ENCODE results near the gene BCL2L14. TPM values are rescaled to one million over a fixed set of nuclear protein-coding genes. Genes with fewer than 3 reads are reported as not detected.

The BCL2L14 gene
- total and polyA plus RNA-seq, 2 of the 4 experiments (the other 2 are of a cell fraction): not detected

DNA sequence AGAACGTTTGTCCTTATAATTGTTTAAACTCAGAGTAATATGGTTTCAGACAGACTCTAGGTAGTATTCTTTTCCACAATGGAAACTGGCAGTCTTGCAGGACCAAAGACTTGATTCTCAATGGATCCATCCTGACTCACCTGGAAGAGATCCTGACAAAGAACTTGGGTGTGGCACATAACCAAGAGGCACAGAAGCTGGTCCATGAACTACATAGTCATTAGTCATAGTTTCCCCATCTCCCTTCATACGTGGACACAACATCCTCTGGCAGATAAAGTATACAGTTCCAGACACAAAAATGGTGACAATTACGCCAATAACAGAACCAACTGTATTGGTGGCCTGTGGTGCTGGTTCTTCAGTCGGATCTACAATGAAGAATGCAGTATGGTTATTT lies 55.8 kb downstream of the BCL2L14 start:
- H3K36me3 ChIP-seq (ENCODE audit: control insufficient read depth, insufficient read depth, low read length): peaks cover 17% of the 10 kb centered on the region
- no peak overlapping the region for H3K9ac ChIP-seq (ENCODE audit: low read depth, low read length)
- H3K18ac ChIP-seq (ENCODE audit: low read depth, low read length): no peak overlapping the region
- H4K8ac ChIP-seq (ENCODE audit: low read depth in 2 of 2, low read length in 2 of 2): no peak overlapping the region
- no peak overlapping the region for H3K4me3 ChIP-seq (ENCODE audit: insufficient read depth, low read depth, low read length)
- no peak overlapping the region for H2BK15ac ChIP-seq (ENCODE audit: low read depth, low read length)
- H2BK20ac ChIP-seq (ENCODE audit: low read depth, low read length): no peak overlapping the region
- H3K23ac ChIP-seq (ENCODE audit: low read depth, low read length): no peak overlapping the region
- H3K79me1 ChIP-seq (ENCODE audit: low read depth in 1 of 2, low read length in 2 of 2): no peaks in the 10 kb centered on the region
- in situ Hi-C loops (cut with MboI; ENCODE audit: low sequenced_read_pairs): no loop called here
- BruUV-seq (replicated peaks): no TSS peak
- no peak overlapping the region for H2BK120ac ChIP-seq (ENCODE audit: low read depth, low read length)
- no peak for ATAC-seq (ENCODE audit: low read depth)
- no peaks in the 10 kb centered on the region for H4K20me1 ChIP-seq (ENCODE audit: insufficient read depth, low read length)
- H3K9me1 ChIP-seq (ENCODE audit: insufficient read depth, low read length): no peaks in the 10 kb centered on the region
- no peaks in the 10 kb centered on the region for H3K9me3 ChIP-seq (ENCODE audit: control insufficient read depth, insufficient read depth, low read length)
- intact Hi-C loops (cut with micrococcal nuclease): loop anchor here (5.0 kb wide), 1 partner anchor 56 kb away; no protein-coding TSS in a partner anchor
- no peaks in the 10 kb centered on the region for H3K4me1 ChIP-seq (ENCODE audit: control insufficient read depth, insufficient read depth, low read length)
- H3K14ac ChIP-seq (replicated peaks; ENCODE audit: low read depth, low read length): no peak overlapping the region
- H2AK9ac ChIP-seq (replicated peaks; ENCODE audit: low read depth, low read length, poor library complexity): no peak overlapping the region
- no peak overlapping the region for H3K56ac ChIP-seq (ENCODE audit: extremely low read depth, insufficient read depth, low read length)
- CTCF ChIA-PET: no interaction called here
- no peaks in the 10 kb centered on the region for H3K27me3 ChIP-seq (ENCODE audit: control insufficient read depth, insufficient read depth, low read length)
- no peak overlapping the region for H4K5ac ChIP-seq (ENCODE audit: low read depth, low read length)
- no peak overlapping the region for H4K91ac ChIP-seq (ENCODE audit: insufficient read depth, low read depth, low read length)
- no peak overlapping the region for H2AFZ ChIP-seq (replicated peaks; ENCODE audit: low read length, poor library complexity)
- TF ChIP-seq RFX5 (IDR thresholded peaks at IDR 0.05; ENCODE audit: low read depth, low read length) (no peak), CTCF (conservative IDR thresholded peaks at IDR 0.05; ENCODE audit: low read depth, low read length) (no peak), MAZ (IDR thresholded peaks at IDR 0.05; ENCODE audit: borderline replicate concordance, low read depth, low read length) (no peak), MXI1 (IDR thresholded peaks at IDR 0.05; ENCODE audit: borderline replicate concordance, low read depth, low read length) (no peak), POLR2A (IDR thresholded peaks at IDR 0.05; ENCODE audit: low read depth, low read length) (no peak), FOS (IDR thresholded peaks at IDR 0.05; ENCODE audit: low read depth, low read length) (no peak), SMC3 (IDR thresholded peaks at IDR 0.05; ENCODE audit: low read depth, low read length) (no peak), RAD21 (IDR thresholded peaks at IDR 0.05; ENCODE audit: low read length) (no peak), CEBPB (IDR thresholded peaks at IDR 0.05; ENCODE audit: low read depth, low read length) (no peak), CHD1 (IDR thresholded peaks at IDR 0.05; ENCODE audit: low read depth, low read length) (no peak), MAFK (IDR thresholded peaks at IDR 0.05; ENCODE audit: low read depth, low read length) (no peak), NFE2L2 (IDR thresholded peaks at IDR 0.05; ENCODE audit: low read depth, low read length) (no peak)
- TF ChIP-seq, protein P1, sequence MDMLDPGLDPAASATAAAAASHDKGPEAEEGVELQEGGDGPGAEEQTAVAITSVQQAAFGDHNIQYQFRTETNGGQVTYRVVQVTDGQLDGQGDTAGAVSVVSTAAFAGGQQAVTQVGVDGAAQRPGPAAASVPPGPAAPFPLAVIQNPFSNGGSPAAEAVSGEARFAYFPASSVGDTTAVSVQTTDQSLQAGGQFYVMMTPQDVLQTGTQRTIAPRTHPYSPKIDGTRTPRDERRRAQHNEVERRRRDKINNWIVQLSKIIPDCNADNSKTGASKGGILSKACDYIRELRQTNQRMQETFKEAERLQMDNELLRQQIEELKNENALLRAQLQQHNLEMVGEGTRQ (IDR thresholded peaks at IDR 0.05; ENCODE audit: low read depth, low read length): no peak
- no peak overlapping the region for H2BK5ac ChIP-seq (ENCODE audit: low read depth, low read length, poor library complexity, severe bottlenecking)
- no peak overlapping the region for H3K27ac ChIP-seq (ENCODE audit: insufficient read depth, low read length)
- WGBS, 2 experiments (ENCODE audit: extremely low coverage in 2 of 2, insufficient read length in 1 of 2): no CpG with 5 or more reads among the region's 4 CpGs
- DNase-seq: no peak
- H2AK5ac ChIP-seq (ENCODE audit: low read depth, low read length): no peak overlapping the region
- H3K4me2 ChIP-seq (ENCODE audit: low read depth, low read length): no peak overlapping the region
- POLR2A ChIA-PET (ENCODE audit: unreplicated experiment): no interaction called here
- dilution Hi-C loops (cut with HindIII; ENCODE audit: low sequenced_read_pairs, unreplicated experiment): no loop called here
- no peak overlapping the region for H3K4ac ChIP-seq (ENCODE audit: low read depth, low read length)
